Esophagus muscularis mucosa (tissue), 4 donors: Measurements from ENCODE around the gene SMPD1. TPM values are rescaled to one million over a fixed set of nuclear protein-coding genes. Genes with fewer than 3 reads are reported as not detected.

Source experiments
- DNase-seq: peaks from one replicate; pipeline ENCODE4 v3.0.0-alpha.2; 2017; ENCODE audit errors: extremely low spot score
- H3K27ac ChIP-seq, 4 donors: fragments of 200-600 bp; sonication (generic); replicated peaks in 1 of 4; 1 replicate in 3 of 4; 2 replicates in 1 of 4; pipeline ENCODE4 v1.5.1; 2016 to 2019; ENCODE audit warnings: mild to moderate bottlenecking in 1 of 4
- H3K27me3 ChIP-seq, 4 donors: fragments of 200-600 bp; sonication (generic); one replicate each; pipeline versions ENCODE4 v1.5.1 to v1.6.0; 2016 to 2019
- H3K36me3 ChIP-seq, 4 donors: fragments of 200-600 bp; sonication (generic); one replicate each; pipeline ENCODE4 v1.5.1; 2016 to 2019
- H3K4me1 ChIP-seq, 4 donors: fragments of 200-600 bp; sonication (generic); one replicate each; pipeline ENCODE4 v1.5.1; 2016 to 2019
- H3K4me3 ChIP-seq, 4 donors: fragments of 200-600 bp; sonication (generic); 1 replicate in 2 of 4; 2 replicates in 2 of 4; pipeline ENCODE4 v1.5.1; 2016 to 2019; ENCODE audit warnings: mild to moderate bottlenecking in 4 of 4, moderate library complexity in 1 of 4
- H3K9me3 ChIP-seq, 4 donors: fragments of 200-600 bp; sonication (generic); 1 replicate in 3 of 4; 2 replicates in 1 of 4; pipeline ENCODE4 v1.5.1; 2016 to 2019
- EP300 ChIP-seq: sonication (generic); formaldehyde crosslinking; IDR thresholded peaks from one replicate; pipeline ENCODE4 v1.6.1; 2017; ENCODE audit warnings: antibody characterized with exemption
- POLR2A ChIP-seq: fragments of 450-650 bp; IDR thresholded peaks from one replicate; pipeline ENCODE4 v1.6.1; 2017; ENCODE audit warnings: antibody characterized with exemption, moderate library complexity, mild to moderate bottlenecking, low read depth
- POLR2AphosphoS5 ChIP-seq, 2 donors: sonication (generic); formaldehyde crosslinking; IDR thresholded peaks; one replicate each; pipeline ENCODE4 v1.6.1; 2017; ENCODE audit warnings: antibody characterized with exemption in 2 of 2
- WGBS: methylation state at CpG from one replicate; pipeline ENCODE4 v1.1.5; 2018; 5-methylcytosine and 5-hydroxymethylcytosine counted together
- intact Hi-C: fragments of 100-400 bp; cut with DNase I; formaldehyde crosslinking; loops from one replicate; pipeline ENCODE4 v1.15.1; 2023
- total RNA-seq, 4 donors: library from RNA; depleted of rRNA; stranded (reverse); fragments of >200 nt; gene quantifications; one replicate each; pipeline versions ENCODE4 v1.1.0 to v1.2.1, GENCODE V29; 2016
- TF ChIP-seq, protein P1 (sequence below), 3 experiments: fragments of 200-600 bp in 2 of 3; fragments of 450-650 bp in 1 of 3; sonication (generic) in 2 of 3; IDR thresholded peaks; one replicate each; pipeline ENCODE4 v1.5.1; 2017 to 2019; ENCODE audit warnings: antibody characterized with exemption in 3 of 3, mild to moderate bottlenecking in 2 of 3, moderate library complexity in 1 of 3

Gene SMPD1
- total RNA-seq: 10 to 100 TPM; 28.2 to 37.9 (median 30.8) TPM

- peaks cover 0 to 29% (median 23%) of the 10 kb centered on the region in 4 donors for H3K36me3 ChIP-seq
- H3K27ac ChIP-seq: peak within 1 kb of the TSS; percentile 87 to 95 (median 90)
- 3% methylated on average over 10 of the region's 63 CpGs for WGBS
- peak within 1 kb of the TSS; percentile 75 to 89 (median 87) for H3K4me3 ChIP-seq
- no peaks in the 10 kb centered on the region for H3K27me3 ChIP-seq
- TF ChIP-seq, protein P1, sequence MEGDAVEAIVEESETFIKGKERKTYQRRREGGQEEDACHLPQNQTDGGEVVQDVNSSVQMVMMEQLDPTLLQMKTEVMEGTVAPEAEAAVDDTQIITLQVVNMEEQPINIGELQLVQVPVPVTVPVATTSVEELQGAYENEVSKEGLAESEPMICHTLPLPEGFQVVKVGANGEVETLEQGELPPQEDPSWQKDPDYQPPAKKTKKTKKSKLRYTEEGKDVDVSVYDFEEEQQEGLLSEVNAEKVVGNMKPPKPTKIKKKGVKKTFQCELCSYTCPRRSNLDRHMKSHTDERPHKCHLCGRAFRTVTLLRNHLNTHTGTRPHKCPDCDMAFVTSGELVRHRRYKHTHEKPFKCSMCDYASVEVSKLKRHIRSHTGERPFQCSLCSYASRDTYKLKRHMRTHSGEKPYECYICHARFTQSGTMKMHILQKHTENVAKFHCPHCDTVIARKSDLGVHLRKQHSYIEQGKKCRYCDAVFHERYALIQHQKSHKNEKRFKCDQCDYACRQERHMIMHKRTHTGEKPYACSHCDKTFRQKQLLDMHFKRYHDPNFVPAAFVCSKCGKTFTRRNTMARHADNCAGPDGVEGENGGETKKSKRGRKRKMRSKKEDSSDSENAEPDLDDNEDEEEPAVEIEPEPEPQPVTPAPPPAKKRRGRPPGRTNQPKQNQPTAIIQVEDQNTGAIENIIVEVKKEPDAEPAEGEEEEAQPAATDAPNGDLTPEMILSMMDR (IDR thresholded peaks at IDR 0.05): peak in 1 of 3 experiments; percentile 12
- TF ChIP-seq EP300: no peak
- peak; percentile 26 for TF ChIP-seq POLR2A
- TF ChIP-seq POLR2AphosphoS5 (IDR thresholded peaks at IDR 0.05): peak; percentile 86 to 89
- H3K4me1 ChIP-seq: peaks cover 15 to 36% (median 32%) of the 10 kb centered on the region in 4 donors
- intact Hi-C loops: loop anchor here (5.0 to 10.0 kb wide), 2 partner anchors 32 to 215 kb away; partner anchors contain the start of genes ILK and RRP8
- DNase-seq: peak; percentile 97
- no peaks in the 10 kb centered on the region for H3K9me3 ChIP-seq
Observed at GRCh38 chr11:6389905-6390717, at the start of gene SMPD1. Gene SMPD1 (plus strand): TSS chr11:6390474. CDS start chr11:6390599, 125 bp downstream.

DNA sequence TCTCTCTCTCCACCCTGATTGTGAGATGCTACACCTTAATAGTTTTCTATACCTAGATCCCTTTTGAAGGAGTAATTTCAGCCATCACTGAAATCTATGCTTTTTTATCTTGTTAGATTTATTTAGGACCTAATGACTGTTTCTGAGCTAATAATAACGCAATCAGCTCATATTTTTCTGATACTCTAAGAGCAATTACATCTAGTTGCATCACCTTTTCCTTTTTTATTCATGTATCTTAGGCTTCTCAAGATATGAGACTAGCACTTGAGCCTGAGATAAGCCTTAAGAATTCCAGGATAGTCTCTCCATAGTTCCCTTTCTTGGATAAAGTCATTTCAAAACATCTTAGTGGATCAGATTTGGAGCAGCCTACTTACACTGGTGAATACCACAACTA, 44.9 kb upstream of the SMPD1 start:
- Histone ChIP-seq H3K27me3 (no peaks in the 10 kb centered on the region), H3K4me1 (no peaks in the 10 kb centered on the region), H3K36me3 (peaks cover 0 to 25% (median 2%) of the 10 kb centered on the region in 4 donors), H3K27ac (no peak overlapping the region), H3K9me3 (no peaks in the 10 kb centered on the region), H3K4me3 (no peak overlapping the region)
- 93% methylated on average over 1 of the region's 1 CpG for WGBS
- intact Hi-C loops: no loop called here
- no peak for DNase-seq
- TF ChIP-seq POLR2A: no peak
- no peak for TF ChIP-seq POLR2AphosphoS5 (IDR thresholded peaks at IDR 0.05)
- TF ChIP-seq, protein P1 (IDR thresholded peaks at IDR 0.05): no peak
- no peak for TF ChIP-seq EP300

GRCh38 chr11:6350043-6350442, 40.2 kb upstream of the SMPD1 start:
- H3K27ac ChIP-seq: no peak overlapping the region
- TF ChIP-seq, protein P1 (IDR thresholded peaks at IDR 0.05): no peak
- no peak for TF ChIP-seq EP300
- no peak overlapping the region for H3K4me3 ChIP-seq
- H3K9me3 ChIP-seq: no peaks in the 10 kb centered on the region
- no peaks in the 10 kb centered on the region for H3K27me3 ChIP-seq
- intact Hi-C loops: loop anchor here (5.0 kb wide), 2 partner anchors 33 to 53 kb away; no protein-coding TSS in a partner anchor
- H3K36me3 ChIP-seq: peaks cover 0 to 13% (median 0%) of the 10 kb centered on the region in 4 donors
- peaks cover 0 to 6% (median 3%) of the 10 kb centered on the region in 4 donors for H3K4me1 ChIP-seq
- DNase-seq: no peak

DNA sequence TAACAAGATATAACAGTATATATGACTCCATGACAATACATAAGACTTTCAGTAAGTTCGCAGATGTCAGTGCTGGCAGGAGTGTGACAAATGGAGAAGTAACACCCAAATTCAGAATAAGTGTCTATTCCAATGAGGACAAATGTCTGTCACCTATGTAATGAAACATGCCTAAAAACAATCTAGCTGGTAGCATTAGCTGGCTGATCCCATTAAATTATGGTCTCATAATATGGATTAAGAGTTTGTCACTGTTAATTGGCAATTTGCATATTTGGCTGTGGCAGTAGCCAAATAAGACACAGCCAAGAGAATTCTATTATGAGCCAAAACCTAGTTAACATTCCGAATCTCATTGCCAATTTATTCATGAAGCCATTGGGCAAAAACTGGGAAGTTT, 39.8 kb upstream of the SMPD1 start:
- TF ChIP-seq, protein P1 (IDR thresholded peaks at IDR 0.05): no peak
- Histone ChIP-seq H3K27me3 (no peaks in the 10 kb centered on the region), H3K4me3 (no peak overlapping the region), H3K36me3 (peaks cover 0 to 11% (median 0%) of the 10 kb centered on the region in 4 donors), H3K4me1 (peaks cover 0 to 6% (median 3%) of the 10 kb centered on the region in 4 donors), H3K9me3 (no peaks in the 10 kb centered on the region), H3K27ac (no peak overlapping the region)
- whole genome bisulfite sequencing: 78% methylated on average over 2 of the region's 2 CpGs
- intact Hi-C loops: loop anchor here (5.0 kb wide), 2 partner anchors 33 to 53 kb away; no protein-coding TSS in a partner anchor
- DNase-seq: no peak
